WTC11 (cell line): Measurements from ENCODE around the gene RNF215. TPM values are rescaled to one million over a fixed set of nuclear protein-coding genes. Genes with fewer than 3 reads are reported as not detected.

Source experiments
- ATAC-seq: fragments of 200-7000 bp; cut with Tn5 transposase; 2 replicates; pipeline ENCODE4 v1.10.0; 2021; ENCODE audit warnings: mild to moderate bottlenecking, moderate library complexity
- CTCF ChIA-PET: fragments of 300-600 bp; sonication (Branson Sonifier 250); formaldehyde crosslinking; loops from one replicate; lab custom pipeline; 2021; ENCODE audit warnings: antibody characterized with exemption; lab: Charles Lee
- POLR2A ChIA-PET: fragments of 350-600 bp; sonication (Branson Sonifier 250); formaldehyde crosslinking; loops from one replicate; lab custom pipeline; 2021; ENCODE audit warnings: antibody characterized with exemption; lab: Charles Lee
- DNase-seq: peaks from one replicate; pipeline ENCODE4 v3.0.0; 2021; ENCODE audit warnings: low spot score
- H3K27ac Mint-ChIP-seq: 2 replicates; pipeline ENCODE4 v1.8.0; 2021; ENCODE audit warnings: mixed read lengths
- H3K27me3 Mint-ChIP-seq: 2 replicates; pipeline ENCODE4 v1.8.0; 2021; ENCODE audit warnings: low read depth, mild to moderate bottlenecking, moderate library complexity, mixed read lengths
- H3K36me3 Mint-ChIP-seq: 2 replicates; pipeline ENCODE4 v1.8.0; 2021; ENCODE audit warnings: mixed read lengths
- H3K4me1 Mint-ChIP-seq: 2 replicates; pipeline ENCODE4 v1.8.0; 2022; ENCODE audit warnings: mixed read lengths
- H3K4me3 Mint-ChIP-seq: 2 replicates; pipeline ENCODE4 v1.8.0; 2021; ENCODE audit warnings: mild to moderate bottlenecking, moderate library complexity, mixed read lengths
- H3K9me3 Mint-ChIP-seq: 2 replicates; pipeline ENCODE4 v1.8.0; 2021; ENCODE audit warnings: mixed read lengths
- ARID4B ChIP-seq: sonication (generic); formaldehyde crosslinking; IDR thresholded peaks from 2 replicates; pipeline ENCODE4 v1.8.0; 2023; ENCODE audit warnings: missing genetic modification reagents, mild to moderate bottlenecking, borderline replicate concordance
- E2F5 ChIP-seq: sonication (generic); formaldehyde crosslinking; IDR thresholded peaks from 2 replicates; pipeline ENCODE4 v1.8.1; 2022; ENCODE audit warnings: mild to moderate bottlenecking, moderate library complexity, missing genetic modification reagents
- ETV6 ChIP-seq: sonication (generic); formaldehyde crosslinking; IDR thresholded peaks from 2 replicates; pipeline ENCODE4 v1.8.1; 2022; ENCODE audit warnings: mild to moderate bottlenecking, missing genetic modification reagents
- FOXK1 ChIP-seq: sonication (generic); formaldehyde crosslinking; IDR thresholded peaks from 2 replicates; pipeline ENCODE4 v1.8.0; 2022; ENCODE audit warnings: mild to moderate bottlenecking, moderate library complexity, missing genetic modification reagents
- MYBL2 ChIP-seq: sonication (generic); formaldehyde crosslinking; IDR thresholded peaks from 2 replicates; pipeline ENCODE4 v1.8.1; 2023; ENCODE audit warnings: mild to moderate bottlenecking, moderate library complexity, missing genetic modification reagents
- SMAD4 ChIP-seq: sonication (generic); formaldehyde crosslinking; IDR thresholded peaks from 2 replicates; pipeline ENCODE4 v1.8.0; 2022; ENCODE audit warnings: mild to moderate bottlenecking, missing genetic modification reagents
- SP1 ChIP-seq: sonication (generic); formaldehyde crosslinking; conservative IDR thresholded peaks from 2 replicates; pipeline ENCODE4 v1.8.1; 2022; ENCODE audit warnings: missing genetic modification reagents
- STAT6 ChIP-seq: sonication (generic); formaldehyde crosslinking; conservative IDR thresholded peaks from 2 replicates; pipeline ENCODE4 v1.8.1; 2023; ENCODE audit warnings: mild to moderate bottlenecking, low read depth, missing genetic modification reagents, moderate library complexity
- TEAD1 ChIP-seq: sonication (generic); formaldehyde crosslinking; IDR thresholded peaks from 2 replicates; pipeline ENCODE4 v1.8.0; 2022; ENCODE audit warnings: mild to moderate bottlenecking, missing genetic modification reagents
- TEAD4 ChIP-seq: sonication (generic); formaldehyde crosslinking; IDR thresholded peaks from 2 replicates; pipeline ENCODE4 v1.8.0; 2022; ENCODE audit warnings: mild to moderate bottlenecking, missing genetic modification reagents
- USF1 ChIP-seq: sonication (generic); formaldehyde crosslinking; IDR thresholded peaks from 2 replicates; pipeline ENCODE4 v1.8.0; 2022; ENCODE audit warnings: mild to moderate bottlenecking, missing genetic modification reagents
- ZNF219 ChIP-seq: sonication (generic); formaldehyde crosslinking; IDR thresholded peaks from 2 replicates; pipeline ENCODE4 v1.8.0; 2023; ENCODE audit warnings: missing genetic modification reagents, mild to moderate bottlenecking, borderline replicate concordance
- ZNF396 ChIP-seq: fragments of 250-450 bp; sonication (Bioruptor Pico); IDR thresholded peaks from 2 replicates; pipeline ENCODE4 v1.8.0; 2021; ENCODE audit warnings: mild to moderate bottlenecking, moderate library complexity, borderline replicate concordance
- ZSCAN18 ChIP-seq: fragments of 250-450 bp; sonication (Bioruptor Pico); IDR thresholded peaks from 2 replicates; pipeline ENCODE4 v2.1.2; 2022; ENCODE audit warnings: mild to moderate bottlenecking, moderate library complexity
- total RNA-seq: library from RNA; stranded (reverse); gene quantifications from 3 replicates; pipeline ENCODE4 v1.2.3, GENCODE V29; 2021
- TF ChIP-seq, protein P1 (sequence below): sonication (generic); formaldehyde crosslinking; IDR thresholded peaks from 2 replicates; pipeline ENCODE4 v1.8.1; 2022; ENCODE audit warnings: low read depth, missing genetic modification reagents, borderline replicate concordance
- TF ChIP-seq, protein P2 (sequence below): sonication (generic); formaldehyde crosslinking; IDR thresholded peaks from 2 replicates; pipeline ENCODE4 v1.8.1; 2023; ENCODE audit warnings: mild to moderate bottlenecking, missing genetic modification reagents, moderate library complexity
- TF ChIP-seq, protein P3 (sequence below): sonication (generic); formaldehyde crosslinking; IDR thresholded peaks from 2 replicates; pipeline ENCODE4 v1.8.0; 2022; ENCODE audit warnings: mild to moderate bottlenecking, missing genetic modification reagents
- TF ChIP-seq, protein P4 (sequence below): fragments of 200-600 bp; IDR thresholded peaks from 2 replicates; pipeline ENCODE4 v1.8.0; 2022; ENCODE audit warnings: antibody characterized with exemption
- TF ChIP-seq, protein P5 (sequence below): fragments of 250-450 bp; sonication (Bioruptor Pico); IDR thresholded peaks from 2 replicates; pipeline ENCODE4 v1.9.0; 2021; ENCODE audit warnings: mild to moderate bottlenecking

RNF215 gene
- total RNA-seq, 1 experiment from 2014 or later: 25.4 TPM

DNA sequence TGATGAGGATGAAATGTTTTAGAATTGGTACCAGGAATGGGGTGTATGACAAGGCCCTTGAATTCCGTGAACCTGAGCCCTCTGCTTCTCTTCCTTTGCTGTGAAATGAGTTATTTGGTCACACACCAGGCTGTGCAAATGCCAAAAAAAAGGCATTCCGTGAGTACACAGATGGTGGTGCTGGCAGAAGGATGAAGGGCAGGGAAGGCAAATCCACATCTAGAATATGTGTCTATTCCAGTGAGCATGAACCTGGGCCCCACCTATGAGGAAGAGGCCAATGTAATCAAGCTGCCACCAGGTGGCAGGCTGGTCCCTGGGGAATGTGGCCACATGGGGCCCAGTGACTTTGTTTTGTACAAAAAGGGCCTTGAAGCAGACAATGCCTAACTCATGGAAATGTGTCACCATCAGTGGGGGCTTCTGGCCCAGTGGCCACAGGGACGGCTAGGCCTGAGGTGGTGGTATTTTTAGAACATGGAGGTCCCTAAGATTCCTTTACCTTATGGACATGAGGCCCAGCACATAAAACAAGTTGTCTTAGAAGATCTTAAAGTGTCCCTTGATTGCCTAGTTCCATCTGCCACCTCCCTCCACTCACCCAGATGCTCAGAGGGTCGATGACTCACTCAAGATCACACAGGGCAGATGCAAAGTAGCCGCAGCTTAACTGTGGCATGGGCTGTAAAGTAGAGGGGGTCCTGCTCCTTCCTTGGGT is 3.9 kb upstream of the RNF215 start:
- ATAC-seq (0 out of 2 replicates have a peak, but pooled peaks have one; percentile 4), DNase-seq (peak; percentile 66)
- Mint-ChIP-seq H3K4me1 (peaks cover 28% of the 10 kb centered on the region), H3K36me3 (peaks cover 5% of the 10 kb centered on the region), H3K9me3 (peaks cover 14% of the 10 kb centered on the region), H3K4me3 (no peak overlapping the region), H3K27me3 (peaks cover 32% of the 10 kb centered on the region), H3K27ac (peak overlapping the region; percentile 78; the same call in 1 of the 2 replicates)
- ChIA-PET CTCF (interaction anchor here (0.6 to 8.0 kb wide), 7 partner anchors 8 to 1112 kb away, joined by 3 to 149 read pairs (median 5); partner anchors contain the start of genes CASTOR1 and MTFP1), POLR2A (interaction anchor here (1.1 kb wide), 1 partner anchor 35 kb away, joined by 3 read pairs; no protein-coding TSS in a partner anchor)
- TF ChIP-seq ETV6 (no peak), ARID4B (CRISPR knock-in tag) (no peak), FOXK1 (CRISPR knock-in tag) (no peak), TEAD1 (CRISPR knock-in tag) (peak; percentile 63; the same call in 1 of the 2 replicates), SMAD4 (CRISPR knock-in tag) (no peak), STAT6 (no peak), ZSCAN18 (CRISPR knock-in tag) (no peak), SP1 (no peak), MYBL2 (CRISPR knock-in tag) (no peak), TEAD4 (CRISPR knock-in tag) (0 out of 2 replicates have a peak, but pooled peaks have one; percentile 26), USF1 (peak; percentile 28; the same call in 1 of the 2 replicates), ZNF396 (CRISPR knock-in tag) (no peak), ZNF219 (CRISPR knock-in tag) (no peak), E2F5 (CRISPR knock-in tag) (no peak)
- TF ChIP-seq, protein P1, sequence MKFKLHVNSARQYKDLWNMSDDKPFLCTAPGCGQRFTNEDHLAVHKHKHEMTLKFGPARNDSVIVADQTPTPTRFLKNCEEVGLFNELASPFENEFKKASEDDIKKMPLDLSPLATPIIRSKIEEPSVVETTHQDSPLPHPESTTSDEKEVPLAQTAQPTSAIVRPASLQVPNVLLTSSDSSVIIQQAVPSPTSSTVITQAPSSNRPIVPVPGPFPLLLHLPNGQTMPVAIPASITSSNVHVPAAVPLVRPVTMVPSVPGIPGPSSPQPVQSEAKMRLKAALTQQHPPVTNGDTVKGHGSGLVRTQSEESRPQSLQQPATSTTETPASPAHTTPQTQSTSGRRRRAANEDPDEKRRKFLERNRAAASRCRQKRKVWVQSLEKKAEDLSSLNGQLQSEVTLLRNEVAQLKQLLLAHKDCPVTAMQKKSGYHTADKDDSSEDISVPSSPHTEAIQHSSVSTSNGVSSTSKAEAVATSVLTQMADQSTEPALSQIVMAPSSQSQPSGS (CRISPR knock-in tag): no peak
- TF ChIP-seq, protein P2, sequence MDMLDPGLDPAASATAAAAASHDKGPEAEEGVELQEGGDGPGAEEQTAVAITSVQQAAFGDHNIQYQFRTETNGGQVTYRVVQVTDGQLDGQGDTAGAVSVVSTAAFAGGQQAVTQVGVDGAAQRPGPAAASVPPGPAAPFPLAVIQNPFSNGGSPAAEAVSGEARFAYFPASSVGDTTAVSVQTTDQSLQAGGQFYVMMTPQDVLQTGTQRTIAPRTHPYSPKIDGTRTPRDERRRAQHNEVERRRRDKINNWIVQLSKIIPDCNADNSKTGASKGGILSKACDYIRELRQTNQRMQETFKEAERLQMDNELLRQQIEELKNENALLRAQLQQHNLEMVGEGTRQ (CRISPR knock-in tag): 0 out of 2 replicates have a peak, but pooled peaks have one; percentile 9
- TF ChIP-seq, protein P3, sequence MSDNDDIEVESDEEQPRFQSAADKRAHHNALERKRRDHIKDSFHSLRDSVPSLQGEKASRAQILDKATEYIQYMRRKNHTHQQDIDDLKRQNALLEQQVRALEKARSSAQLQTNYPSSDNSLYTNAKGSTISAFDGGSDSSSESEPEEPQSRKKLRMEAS (CRISPR knock-in tag): peak; percentile 70; the same call in 1 of the 2 replicates
- TF ChIP-seq, protein P4, sequence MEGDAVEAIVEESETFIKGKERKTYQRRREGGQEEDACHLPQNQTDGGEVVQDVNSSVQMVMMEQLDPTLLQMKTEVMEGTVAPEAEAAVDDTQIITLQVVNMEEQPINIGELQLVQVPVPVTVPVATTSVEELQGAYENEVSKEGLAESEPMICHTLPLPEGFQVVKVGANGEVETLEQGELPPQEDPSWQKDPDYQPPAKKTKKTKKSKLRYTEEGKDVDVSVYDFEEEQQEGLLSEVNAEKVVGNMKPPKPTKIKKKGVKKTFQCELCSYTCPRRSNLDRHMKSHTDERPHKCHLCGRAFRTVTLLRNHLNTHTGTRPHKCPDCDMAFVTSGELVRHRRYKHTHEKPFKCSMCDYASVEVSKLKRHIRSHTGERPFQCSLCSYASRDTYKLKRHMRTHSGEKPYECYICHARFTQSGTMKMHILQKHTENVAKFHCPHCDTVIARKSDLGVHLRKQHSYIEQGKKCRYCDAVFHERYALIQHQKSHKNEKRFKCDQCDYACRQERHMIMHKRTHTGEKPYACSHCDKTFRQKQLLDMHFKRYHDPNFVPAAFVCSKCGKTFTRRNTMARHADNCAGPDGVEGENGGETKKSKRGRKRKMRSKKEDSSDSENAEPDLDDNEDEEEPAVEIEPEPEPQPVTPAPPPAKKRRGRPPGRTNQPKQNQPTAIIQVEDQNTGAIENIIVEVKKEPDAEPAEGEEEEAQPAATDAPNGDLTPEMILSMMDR: peak; percentile 42; the same call in 1 of the 2 replicates
- TF ChIP-seq, protein P5, sequence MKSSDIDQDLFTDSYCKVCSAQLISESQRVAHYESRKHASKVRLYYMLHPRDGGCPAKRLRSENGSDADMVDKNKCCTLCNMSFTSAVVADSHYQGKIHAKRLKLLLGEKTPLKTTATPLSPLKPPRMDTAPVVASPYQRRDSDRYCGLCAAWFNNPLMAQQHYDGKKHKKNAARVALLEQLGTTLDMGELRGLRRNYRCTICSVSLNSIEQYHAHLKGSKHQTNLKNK (CRISPR knock-in tag): no peak
